ENCODE data around the gene BEX4. TPM values are rescaled to one million over a fixed set of nuclear protein-coding genes. Genes with fewer than 3 reads are reported as not detected.
A peak's percentile ranks its signal among the peaks of the same experiment; 100 is the strongest.

BEX4 gene
- total and polyA plus RNA-seq, 2 donors (not counting 3 experiments of a cell fraction or from before 2014, with no cell fraction given), result 17.8 to 30.3 TPM

GRCh38 chrX:103253608-103254007 is 38.7 kb downstream of the BEX4 start:
- Histone ChIP-seq H4K20me1 (replicated peaks; ENCODE audit: control insufficient read depth, extremely low read depth, insufficient read depth, low read length) (no peaks in the 10 kb centered on the region), H3K36me3 (ENCODE audit: control insufficient read depth in 2 of 2, extremely low read depth in 1 of 2, insufficient read depth in 2 of 2, low read length in 2 of 2) (no peaks in the 10 kb centered on the region), H3K79me2 (ENCODE audit: control insufficient read depth, insufficient read depth, low read length) (peaks cover 15% of the 10 kb centered on the region), H3K9ac (replicated peaks; ENCODE audit: extremely low read depth, insufficient read depth, low read length) (peak overlapping the region; percentile 88), H2AFZ (ENCODE audit: low read depth, low read length) (peak overlapping the region; percentile 16), H3K9me3 (replicated peaks; ENCODE audit: control insufficient read depth, insufficient read depth, low read length) (no peaks in the 10 kb centered on the region), H3K4me1 (ENCODE audit: control insufficient read depth, extremely low read depth, insufficient read depth, low read length) (peaks cover 12% of the 10 kb centered on the region), H3K4me2 (ENCODE audit: insufficient read depth, low read length) (peak overlapping the region; percentile 92), H3K9me1 (replicated peaks; ENCODE audit: control insufficient read depth, extremely low read depth, insufficient read depth, low read length) (no peaks in the 10 kb centered on the region), H3K4me3 (replicated peaks in 1 of 3; ENCODE audit: insufficient read depth in 1 of 3, low read depth in 1 of 3, low read length in 3 of 3) (peak overlapping the region; percentile 72 to 91 (median 76)), H3K27me3 (ENCODE audit: control insufficient read depth in 2 of 2, insufficient read depth in 2 of 2, low read length in 2 of 2) (no peaks in the 10 kb centered on the region), H3K27ac (ENCODE audit: insufficient read depth, low read depth, low read length) (peak overlapping the region; percentile 70)
- FAIRE-seq, result no peak
- CTCF ChIA-PET, result interaction anchor here (0.9 to 3.0 kb wide), 3 partner anchors 42 to 211 kb away, joined by 3 to 27 read pairs (median 4); no protein-coding TSS in a partner anchor
- POLR2A ChIA-PET, result interaction anchor here (0.6 kb wide), 1 partner anchor 1631 kb away, joined by 3 read pairs; no protein-coding TSS in a partner anchor
- intact Hi-C loops (cut with micrococcal nuclease) (loop anchor here (1.0 to 2.0 kb wide), 2 partner anchors 38 to 211 kb away; partner anchors contain the start of gene BEX4), dilution Hi-C loops (cut with MboI; ENCODE audit: extremely low pct_ligation_motif_present, low sequenced_read_pairs) (no loop called here)
- peak; percentile 2 for DNase-seq (ENCODE audit: low read depth, low spot score)
- BruUV-seq (replicated peaks), result TSS peak; percentile 57
- TF ChIP-seq EZH2 (IDR thresholded peaks at IDR 0.05; ENCODE audit: borderline replicate concordance, low read depth, low read length, severe bottlenecking), result no peak
- TF ChIP-seq FOS (IDR thresholded peaks at IDR 0.05; ENCODE audit: borderline replicate concordance, insufficient read depth, low read length), result no peak
- TF ChIP-seq POLR2AphosphoS5 (IDR thresholded peaks at IDR 0.05; ENCODE audit: insufficient read depth, low read depth, low read length), result no peak
- TF ChIP-seq MYC (IDR thresholded peaks at IDR 0.05; ENCODE audit: low read depth, low read length), result no peak
- TF ChIP-seq MAX (IDR thresholded peaks at IDR 0.05; ENCODE audit: insufficient read depth, insufficient read length), result no peak
- no peak for TF ChIP-seq GATA2 (IDR thresholded peaks at IDR 0.05; ENCODE audit: insufficient read depth, insufficient read length, low read depth, low read length)
- TF ChIP-seq CTCF (IDR thresholded peaks at IDR 0.05; ENCODE audit: extremely low read depth in 1 of 2, insufficient read depth in 1 of 2, low read depth in 1 of 2, low read length in 2 of 2), result no peak
- TF ChIP-seq JUN (IDR thresholded peaks at IDR 0.05; ENCODE audit: borderline replicate concordance, insufficient read depth, insufficient read length, low read depth), result no peak
- TF ChIP-seq POLR2A (IDR thresholded peaks at IDR 0.05; ENCODE audit: low read depth, low read length), result no peak

Measured in endothelial cell of umbilical vein (primary cell).